Esophagus muscularis mucosa (tissue), 4 donors: ENCODE results near the gene FGFRL1. TPM values are rescaled to one million over a fixed set of nuclear protein-coding genes. Genes with fewer than 3 reads are reported as not detected.
"Not testable (repeated sequence)": the region's sequence is repeated elsewhere in the genome, so short reads cannot be mapped to it uniquely, and the experiment has no call there.

ENCODE experiments used
- DNase-seq: peaks from one replicate; pipeline ENCODE4 v3.0.0-alpha.2; 2017; ENCODE audit errors: extremely low spot score
- H3K27ac ChIP-seq, 4 donors: fragments of 200-600 bp; sonication (generic); replicated peaks in 1 of 4; 1 replicate in 3 of 4; 2 replicates in 1 of 4; pipeline ENCODE4 v1.5.1; 2016 to 2019; ENCODE audit warnings: mild to moderate bottlenecking in 1 of 4
- H3K27me3 ChIP-seq, 4 donors: fragments of 200-600 bp; sonication (generic); one replicate each; pipeline versions ENCODE4 v1.5.1 to v1.6.0; 2016 to 2019
- H3K36me3 ChIP-seq, 4 donors: fragments of 200-600 bp; sonication (generic); one replicate each; pipeline ENCODE4 v1.5.1; 2016 to 2019
- H3K4me1 ChIP-seq, 4 donors: fragments of 200-600 bp; sonication (generic); one replicate each; pipeline ENCODE4 v1.5.1; 2016 to 2019
- H3K4me3 ChIP-seq, 4 donors: fragments of 200-600 bp; sonication (generic); 1 replicate in 2 of 4; 2 replicates in 2 of 4; pipeline ENCODE4 v1.5.1; 2016 to 2019; ENCODE audit warnings: mild to moderate bottlenecking in 4 of 4, moderate library complexity in 1 of 4
- H3K9me3 ChIP-seq, 4 donors: fragments of 200-600 bp; sonication (generic); 1 replicate in 3 of 4; 2 replicates in 1 of 4; pipeline ENCODE4 v1.5.1; 2016 to 2019
- CTCF ChIP-seq, 3 experiments: fragments of 200-600 bp in 2 of 3; fragments of 450-650 bp in 1 of 3; sonication (generic) in 2 of 3; IDR thresholded peaks; one replicate each; pipeline ENCODE4 v1.5.1; 2017 to 2019; ENCODE audit warnings: antibody characterized with exemption in 3 of 3, mild to moderate bottlenecking in 2 of 3, moderate library complexity in 1 of 3
- EP300 ChIP-seq: sonication (generic); formaldehyde crosslinking; IDR thresholded peaks from one replicate; pipeline ENCODE4 v1.6.1; 2017; ENCODE audit warnings: antibody characterized with exemption
- POLR2A ChIP-seq: fragments of 450-650 bp; IDR thresholded peaks from one replicate; pipeline ENCODE4 v1.6.1; 2017; ENCODE audit warnings: antibody characterized with exemption, moderate library complexity, mild to moderate bottlenecking, low read depth
- POLR2AphosphoS5 ChIP-seq, 2 donors: sonication (generic); formaldehyde crosslinking; IDR thresholded peaks; one replicate each; pipeline ENCODE4 v1.6.1; 2017; ENCODE audit warnings: antibody characterized with exemption in 2 of 2
- WGBS: methylation state at CpG from one replicate; pipeline ENCODE4 v1.1.5; 2018; 5-methylcytosine and 5-hydroxymethylcytosine counted together
- intact Hi-C: fragments of 100-400 bp; cut with DNase I; formaldehyde crosslinking; loops from one replicate; pipeline ENCODE4 v1.15.1; 2023
- total RNA-seq, 4 donors: library from RNA; depleted of rRNA; stranded (reverse); fragments of >200 nt; gene quantifications; one replicate each; pipeline versions ENCODE4 v1.1.0 to v1.2.1, GENCODE V29; 2016

FGFRL1 gene
- total RNA-seq, 4 donors from 2014 or later: 22.0 to 54.2 (median 32.5) TPM

GRCh38 chr4:1043651-1044468 is 32.4 kb downstream of the FGFRL1 start:
- H3K27ac ChIP-seq: peak overlapping the region; percentile 2 to 57 (median 34)
- H3K36me3 ChIP-seq: no peaks in the 10 kb centered on the region
- H3K9me3 ChIP-seq: no peaks in the 10 kb centered on the region
- intact Hi-C loops: no loop called here
- H3K4me1 ChIP-seq: peaks cover 28 to 84% (median 74%) of the 10 kb centered on the region in 4 donors
- peak overlapping the region in 3 of 4 donors; percentile 11 to 44 (median 18) for H3K4me3 ChIP-seq
- TF ChIP-seq POLR2AphosphoS5 (IDR thresholded peaks at IDR 0.05) (peak; percentile 66 to 81), POLR2A (no peak), CTCF (IDR thresholded peaks at IDR 0.05) (no peak), EP300 (no peak)
- peaks cover 6 to 70% (median 19%) of the 10 kb centered on the region in 4 donors for H3K27me3 ChIP-seq
- peak; percentile 97 for DNase-seq
- 54% methylated on average over 16 of the region's 36 CpGs for WGBS

GRCh38 chr4:1044469-1045192 is 33.2 kb downstream of the FGFRL1 start:
- no peak overlapping the region for H3K4me3 ChIP-seq
- no peak for DNase-seq
- no peaks in the 10 kb centered on the region for H3K9me3 ChIP-seq
- peak overlapping the region; percentile 2 to 57 (median 34) for H3K27ac ChIP-seq
- H3K4me1 ChIP-seq: peaks cover 28 to 77% (median 66%) of the 10 kb centered on the region in 4 donors
- H3K36me3 ChIP-seq: no peaks in the 10 kb centered on the region
- H3K27me3 ChIP-seq: peaks cover 6 to 77% (median 19%) of the 10 kb centered on the region in 4 donors
- WGBS: 94% methylated on average over 6 of the region's 12 CpGs
- TF ChIP-seq EP300 (no peak), POLR2A (no peak), CTCF (IDR thresholded peaks at IDR 0.05) (no peak), POLR2AphosphoS5 (IDR thresholded peaks at IDR 0.05) (no peak)
- intact Hi-C loops: loop anchor here (5.0 kb wide), 1 partner anchor 32 kb away; the partner anchor contains the start of gene FGFRL1

GRCh38 chr4:1045193-1045594 is 33.8 kb downstream of the FGFRL1 start:
- H3K4me1 ChIP-seq: peaks cover 28 to 71% (median 61%) of the 10 kb centered on the region in 4 donors
- intact Hi-C loops: loop anchor here (5.0 kb wide), 1 partner anchor 33 kb away; the partner anchor contains the start of gene FGFRL1
- H3K4me3 ChIP-seq: no peak overlapping the region
- 93% methylated on average over 5 of the region's 14 CpGs for WGBS
- no peak for TF ChIP-seq EP300
- no peak for TF ChIP-seq POLR2AphosphoS5 (IDR thresholded peaks at IDR 0.05)
- no peak for TF ChIP-seq CTCF (IDR thresholded peaks at IDR 0.05)
- TF ChIP-seq POLR2A: no peak
- no peaks in the 10 kb centered on the region for H3K36me3 ChIP-seq
- no peaks in the 10 kb centered on the region for H3K9me3 ChIP-seq
- no peak for DNase-seq
- peaks cover 6 to 83% (median 19%) of the 10 kb centered on the region in 4 donors for H3K27me3 ChIP-seq
- H3K27ac ChIP-seq: no peak overlapping the region

- H3K27me3 ChIP-seq: peaks cover 6 to 85% (median 20%) of the 10 kb centered on the region in 4 donors
- H3K4me1 ChIP-seq: peaks cover 28 to 67% (median 56%) of the 10 kb centered on the region in 4 donors
- no peak overlapping the region for H3K27ac ChIP-seq
Measured at GRCh38 chr4:1045595-1046201, 34.3 kb downstream of the FGFRL1 start.

GRCh38 chr4:1046581-1047011 is 35.2 kb downstream of the FGFRL1 start:
- Histone ChIP-seq H3K27me3 (peaks cover 4 to 83% (median 24%) of the 10 kb centered on the region in 4 donors), H3K4me3 (peak overlapping the region; percentile 24 to 44 (median 31)), H3K27ac (peak overlapping the region in 3 of 4 donors; percentile 19 to 34 (median 33)), H3K4me1 (peaks cover 24 to 58% (median 47%) of the 10 kb centered on the region in 4 donors)
- intact Hi-C loops: loop anchor here (5.0 kb wide), 1 partner anchor 34 kb away; the partner anchor contains the start of gene FGFRL1
- DNase-seq, H3K9me3 ChIP-seq, H3K36me3 ChIP-seq: not testable (repeated sequence)
- 16% methylated on average over 24 of the region's 29 CpGs for WGBS

More at GRCh38 chr4:1045595-1046201, 34.3 kb downstream of the FGFRL1 start:
- no peak for DNase-seq
- WGBS: 67% methylated on average over 35 of the region's 36 CpGs
- TF ChIP-seq CTCF (IDR thresholded peaks at IDR 0.05) (no peak), EP300 (no peak), POLR2A (no peak), POLR2AphosphoS5 (IDR thresholded peaks at IDR 0.05) (no peak)
- intact Hi-C loops: loop anchor here (5.0 kb wide), 1 partner anchor 33 kb away; the partner anchor contains the start of gene FGFRL1
- H3K36me3 ChIP-seq: no peaks in the 10 kb centered on the region
- no peak overlapping the region for H3K4me3 ChIP-seq
- no peaks in the 10 kb centered on the region for H3K9me3 ChIP-seq
